Bronchus fibroblast of lung (primary cell): Measurements from ENCODE around the gene HSD17B4. TPM values are rescaled to one million over a fixed set of nuclear protein-coding genes. Genes with fewer than 3 reads are reported as not detected.

Experiments used
- total RNA-seq: library from RNA; depleted of rRNA; stranded (reverse); fragments of >200 nt; gene quantifications from 2 replicates; pipeline ENCODE4 v1.2.3, GENCODE V29; 2015

HSD17B4 gene, protein sequence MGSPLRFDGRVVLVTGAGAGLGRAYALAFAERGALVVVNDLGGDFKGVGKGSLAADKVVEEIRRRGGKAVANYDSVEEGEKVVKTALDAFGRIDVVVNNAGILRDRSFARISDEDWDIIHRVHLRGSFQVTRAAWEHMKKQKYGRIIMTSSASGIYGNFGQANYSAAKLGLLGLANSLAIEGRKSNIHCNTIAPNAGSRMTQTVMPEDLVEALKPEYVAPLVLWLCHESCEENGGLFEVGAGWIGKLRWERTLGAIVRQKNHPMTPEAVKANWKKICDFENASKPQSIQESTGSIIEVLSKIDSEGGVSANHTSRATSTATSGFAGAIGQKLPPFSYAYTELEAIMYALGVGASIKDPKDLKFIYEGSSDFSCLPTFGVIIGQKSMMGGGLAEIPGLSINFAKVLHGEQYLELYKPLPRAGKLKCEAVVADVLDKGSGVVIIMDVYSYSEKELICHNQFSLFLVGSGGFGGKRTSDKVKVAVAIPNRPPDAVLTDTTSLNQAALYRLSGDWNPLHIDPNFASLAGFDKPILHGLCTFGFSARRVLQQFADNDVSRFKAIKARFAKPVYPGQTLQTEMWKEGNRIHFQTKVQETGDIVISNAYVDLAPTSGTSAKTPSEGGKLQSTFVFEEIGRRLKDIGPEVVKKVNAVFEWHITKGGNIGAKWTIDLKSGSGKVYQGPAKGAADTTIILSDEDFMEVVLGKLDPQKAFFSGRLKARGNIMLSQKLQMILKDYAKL
- 97.3 and 103 TPM in 2 replicates for total RNA-seq

DNA sequence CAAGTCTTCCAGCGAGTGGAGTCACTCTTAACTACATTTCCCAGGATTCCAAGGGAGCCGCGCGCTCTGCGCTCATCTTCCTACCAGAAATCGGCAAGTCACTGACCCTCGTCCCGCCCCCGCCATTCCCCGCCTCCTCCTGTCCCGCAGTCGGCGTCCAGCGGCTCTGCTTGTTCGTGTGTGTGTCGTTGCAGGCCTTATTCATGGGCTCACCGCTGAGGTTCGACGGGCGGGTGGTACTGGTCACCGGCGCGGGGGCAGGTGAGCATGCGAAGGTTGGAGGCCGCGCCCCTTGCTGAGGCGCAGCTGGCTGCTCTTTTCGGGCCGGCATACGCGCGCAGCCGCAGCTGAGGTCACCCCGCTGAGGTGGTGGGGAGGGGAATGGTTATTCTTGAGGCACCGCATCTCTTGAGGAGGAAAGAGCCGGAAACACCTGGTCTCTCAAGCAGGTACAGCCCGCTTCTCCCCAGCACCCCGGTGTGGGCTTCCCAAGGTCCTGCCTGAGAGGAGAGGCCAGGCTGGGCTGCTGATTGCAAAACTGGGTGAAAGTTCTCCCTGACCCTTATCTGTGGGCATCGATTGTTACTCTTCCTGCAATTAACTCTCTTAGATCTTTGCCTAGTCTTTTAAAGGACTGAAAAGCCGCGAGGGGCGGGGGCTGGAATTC lies at the start of gene HSD17B4:
Gene HSD17B4 (plus strand): TSS at position 125 of the 667 bp plus-strand sequence. CDS start 79 bp downstream, at position 204.

Other genes starting within 250 kb of the HSD17B4 start
- 18.1 and 19.2 TPM in 2 replicates for gene TNFAIP8, start 96.5 kb upstream of the HSD17B4 start, total RNA-seq
- gene FAM170A, start 177.1 kb downstream of the HSD17B4 start, total RNA-seq: not detected in 2 replicates